IMR-90 (cell line): ENCODE data around the gene PIH1D1. TPM values are rescaled to one million over a fixed set of nuclear protein-coding genes. Genes with fewer than 3 reads are reported as not detected.

Experiments
- ATAC-seq: fragments of 200-7000 bp; cut with Tn5 transposase; 2 replicates; pipeline ENCODE4 v1.9.1; 2020; ENCODE audit warnings: low read depth, mild to moderate bottlenecking, moderate library complexity
- BruUV-seq: library from RNA; stranded (reverse); fragments of 400-500 nt; replicated peaks from 2 replicates; lab custom pipeline; 2021; lab: Mats Ljungman, UMichigan
- CTCF ChIA-PET: fragments of 300-600 bp; formaldehyde crosslinking; extraction: SDS; loops from one replicate; lab custom pipeline; 2021; ENCODE audit warnings: antibody characterized with exemption; lab: Yijun Ruan, JAX
- POLR2A ChIA-PET: fragments of 300-600 bp; sonication (Branson Sonifier 250); formaldehyde crosslinking; loops from one replicate; lab custom pipeline; 2022; ENCODE audit warnings: antibody characterized with exemption; ENCODE audit not compliant: unreplicated experiment; lab: Charles Lee
- DNase-seq: peaks from one replicate; pipeline ENCODE4 v3.0.0; 2013
- H2AFZ ChIP-seq: replicated peaks from 2 replicates; pipeline ENCODE3; 2013; ENCODE audit warnings: low read length, mild to moderate bottlenecking; ENCODE audit not compliant: poor library complexity
- H2AK5ac ChIP-seq: 2 replicates; pipeline ENCODE4 v1.6.1; 2013; ENCODE audit warnings: low read depth, low read length, inconsistent platforms
- H2AK9ac ChIP-seq: replicated peaks from 2 replicates; pipeline ENCODE3; 2013; ENCODE audit warnings: mild to moderate bottlenecking, low read depth, low read length, moderate library complexity; ENCODE audit not compliant: poor library complexity
- H2BK120ac ChIP-seq: 2 replicates; pipeline ENCODE4 v1.6.1; 2013; ENCODE audit warnings: low read depth, low read length, inconsistent platforms
- H2BK15ac ChIP-seq: 3 replicates; pipeline ENCODE4 v1.6.1; 2013; ENCODE audit warnings: low read depth, low read length, inconsistent platforms
- H2BK20ac ChIP-seq: 2 replicates; pipeline ENCODE4 v1.6.1; 2013; ENCODE audit warnings: low read depth, mild to moderate bottlenecking, inconsistent platforms, low read length, moderate library complexity
- H2BK5ac ChIP-seq: 2 replicates; pipeline ENCODE4 v1.6.1; 2013; ENCODE audit warnings: mild to moderate bottlenecking, low read depth, low read length, inconsistent platforms; ENCODE audit not compliant: poor library complexity, severe bottlenecking
- H3K14ac ChIP-seq: replicated peaks from 2 replicates; pipeline ENCODE4 v1.6.1; 2013; ENCODE audit warnings: low read depth, low read length, inconsistent platforms
- H3K18ac ChIP-seq: 2 replicates; pipeline ENCODE4 v1.6.1; 2013; ENCODE audit warnings: low read depth, low read length, control low read depth
- H3K23ac ChIP-seq: 2 replicates; pipeline ENCODE4 v1.6.1; 2013; ENCODE audit warnings: low read depth, low read length, inconsistent platforms
- H3K27ac ChIP-seq: 2 replicates; pipeline ENCODE4 v1.5.1; 2013; ENCODE audit warnings: mild to moderate bottlenecking, control low read depth, low read length; ENCODE audit not compliant: insufficient read depth
- H3K27me3 ChIP-seq: 2 replicates; pipeline ENCODE4 v1.6.1; 2013; ENCODE audit warnings: low read length; ENCODE audit not compliant: control insufficient read depth, insufficient read depth
- H3K36me3 ChIP-seq: 2 replicates; pipeline ENCODE4 v1.6.1; 2013; ENCODE audit warnings: low read length, mixed read lengths; ENCODE audit not compliant: control insufficient read depth, insufficient read depth
- H3K4ac ChIP-seq: 2 replicates; pipeline ENCODE4 v1.6.1; 2013; ENCODE audit warnings: low read depth, low read length, inconsistent platforms
- H3K4me1 ChIP-seq: 2 replicates; pipeline ENCODE4 v1.6.1; 2013; ENCODE audit warnings: low read length, mixed read lengths; ENCODE audit not compliant: control insufficient read depth, insufficient read depth
- H3K4me2 ChIP-seq: 2 replicates; pipeline ENCODE4 v1.6.1; 2013; ENCODE audit warnings: low read depth, mild to moderate bottlenecking, control low read depth, low read length, moderate library complexity
- H3K4me3 ChIP-seq: 2 replicates; pipeline ENCODE4 v1.5.1; 2013; ENCODE audit warnings: low read depth, mild to moderate bottlenecking, control low read depth, low read length, moderate library complexity; ENCODE audit not compliant: insufficient read depth
- H3K56ac ChIP-seq: 2 replicates; pipeline ENCODE4 v1.6.1; 2013; ENCODE audit warnings: low read length, inconsistent platforms; ENCODE audit not compliant: insufficient read depth; ENCODE audit errors: extremely low read depth
- H3K79me1 ChIP-seq, 2 experiments: 2 replicates each; pipeline ENCODE4 v1.6.1; 2013; ENCODE audit warnings: low read length in 2 of 2, inconsistent platforms in 1 of 2, low read depth in 1 of 2
- H3K9ac ChIP-seq: 2 replicates; pipeline ENCODE4 v1.6.1; 2013; ENCODE audit warnings: low read depth, low read length, control low read depth
- H3K9me1 ChIP-seq: 2 replicates; pipeline ENCODE4 v1.6.1; 2013; ENCODE audit warnings: low read length, inconsistent platforms; ENCODE audit not compliant: insufficient read depth
- H3K9me3 ChIP-seq: 2 replicates; pipeline ENCODE4 v1.6.1; 2013; ENCODE audit warnings: low read length; ENCODE audit not compliant: control insufficient read depth, insufficient read depth
- H4K20me1 ChIP-seq: 2 replicates; pipeline ENCODE4 v1.6.1; 2013; ENCODE audit warnings: low read length, inconsistent platforms; ENCODE audit not compliant: insufficient read depth
- H4K5ac ChIP-seq: 2 replicates; pipeline ENCODE4 v1.6.1; 2013; ENCODE audit warnings: mild to moderate bottlenecking, low read depth, low read length, control low read depth
- H4K8ac ChIP-seq, 2 experiments: 2 replicates each; pipeline ENCODE4 v1.6.1; 2013; ENCODE audit warnings: low read depth in 2 of 2, low read length in 2 of 2, control low read depth in 1 of 2, inconsistent platforms in 1 of 2
- H4K91ac ChIP-seq: 2 replicates; pipeline ENCODE4 v1.6.1; 2013; ENCODE audit warnings: low read depth, low read length, inconsistent platforms; ENCODE audit not compliant: insufficient read depth
- ELK1 ChIP-seq: fragments of 150-350 bp; IDR thresholded peaks from 2 replicates; pipeline ENCODE4 v1.6.1; 2016; ENCODE audit warnings: low read depth, mild to moderate bottlenecking, low read length, moderate library complexity, borderline replicate concordance
- MXI1 ChIP-seq: IDR thresholded peaks from 2 replicates; pipeline ENCODE4 v1.6.1; 2012; ENCODE audit warnings: low read depth, mild to moderate bottlenecking, low read length, moderate library complexity, borderline replicate concordance
- POLR2A ChIP-seq: IDR thresholded peaks from 2 replicates; pipeline ENCODE4 v1.6.1; 2012; ENCODE audit warnings: mild to moderate bottlenecking, low read depth, low read length
- RAD21 ChIP-seq: IDR thresholded peaks from 2 replicates; pipeline ENCODE4 v1.6.1; 2012; ENCODE audit warnings: low read length, improper control_type of control experiment
- WGBS, 2 experiments: methylation state at CpG; one replicate each; pipeline versions ENCODE4 v1.1.5 to v1.1.7; 2013; ENCODE audit warnings: missing lambda C conversion rate in 2 of 2; ENCODE audit not compliant: insufficient read length in 1 of 2; ENCODE audit errors: extremely low coverage in 2 of 2; 5-methylcytosine and 5-hydroxymethylcytosine counted together
- dilution Hi-C: fragments of 300-500 bp; cut with HindIII; formaldehyde crosslinking; loops from one replicate; pipeline ENCODE4 v1.14.3; 2018; ENCODE audit warnings: low sequenced_read_pairs; ENCODE audit not compliant: unreplicated experiment
- in situ Hi-C: fragments of 300-500 bp; cut with MboI; formaldehyde crosslinking; loops from 3 replicates; pipeline ENCODE4 v1.14.3; 2019; ENCODE audit warnings: low sequenced_read_pairs, inconsistent platforms, mixed read lengths
- intact Hi-C: fragments of 100-400 bp; cut with micrococcal nuclease; formaldehyde crosslinking; loops from 2 replicates; pipeline ENCODE4 v1.10.0; 2022
- polyA plus RNA-seq, 3 experiments: library from polyadenylated mRNA; depleted of rRNA; stranded (reverse); fragments of >200 nt; gene quantifications; 2 replicates each; pipeline ENCODE4 v1.2.3, GENCODE V29; 2012; ENCODE audit warnings: low replicate concordance in 1 of 3
- total RNA-seq: library from RNA; depleted of rRNA; stranded (reverse); fragments of >200 nt; gene quantifications from 2 replicates; pipeline ENCODE4 v1.2.3, GENCODE V29; 2012

PIH1D1 gene
- total and polyA plus RNA-seq, 2 of the 4 experiments (the other 2 are of a cell fraction), result 77.9 to 122 TPM

- Histone ChIP-seq H3K36me3 (no peaks in the 10 kb centered on the region), H3K4ac (no peak overlapping the region), H3K18ac (no peak overlapping the region), H3K56ac (no peak overlapping the region), H4K5ac (no peak overlapping the region), H2BK120ac (no peak overlapping the region), H3K4me3 (no peak overlapping the region), H2BK5ac (no peak overlapping the region), H3K9me1 (no peaks in the 10 kb centered on the region), H2AK9ac (peak overlapping the region; percentile 42), H2AK5ac (no peak overlapping the region), H3K14ac (no peak overlapping the region), H3K79me1 (no peaks in the 10 kb centered on the region), H3K27me3 (peaks cover 95% of the 10 kb centered on the region), H3K9me3 (peaks cover 18% of the 10 kb centered on the region), H2BK20ac (no peak overlapping the region), H3K9ac (no peak overlapping the region), H4K8ac (no peak overlapping the region), H3K4me2 (no peak overlapping the region), H3K23ac (no peak overlapping the region), H3K27ac (no peak overlapping the region), H2BK15ac (no peak overlapping the region), H2AFZ (no peak overlapping the region), H4K20me1 (no peaks in the 10 kb centered on the region), H3K4me1 (no peaks in the 10 kb centered on the region), H4K91ac (no peak overlapping the region)
- ChIA-PET CTCF (no interaction called here), POLR2A (interaction anchor here (0.6 kb wide), 1 partner anchor 16 kb away, joined by 3 read pairs; no protein-coding TSS in a partner anchor)
- ATAC-seq (no peak), DNase-seq (no peak)
- dilution Hi-C loops (no loop called here), intact Hi-C loops (no loop called here), in situ Hi-C loops (loop anchor here (10.0 kb wide), 1 partner anchor 168 kb away; no protein-coding TSS in a partner anchor)
- no peak for TF ChIP-seq RAD21
- TF ChIP-seq POLR2A, result no peak
- TF ChIP-seq ELK1, result no peak
- TF ChIP-seq MXI1, result no peak
- 9% methylated on average over 37 of the region's 63 CpGs; no CpG with 5 or more reads in 1 of the 2 experiments for WGBS, 2 experiments
- BruUV-seq, result no TSS peak
Measured at GRCh38 chr19:49432141-49433073, 19.2 kb downstream of the PIH1D1 start.
